Measurements from ENCODE around the gene FRS2.

The FRS2 gene

GRCh38 chr12:69431591-69432222 is 38.5 kb upstream of the FRS2 start:
- TF ChIP-seq CTCF (IDR thresholded peaks at IDR 0.05; ENCODE audit: low read length, missing control alignments), result no peak
- no peak overlapping the region for H3K4me3 ChIP-seq (replicated peaks; ENCODE audit: low read depth, low read length)
- no peak for DNase-seq (ENCODE audit: low read depth)

GRCh38 chr12:69433653-69434052 is 36.5 kb upstream of the FRS2 start:
- no peak for TF ChIP-seq CTCF (IDR thresholded peaks at IDR 0.05; ENCODE audit: low read length, missing control alignments)
- no peak overlapping the region for H3K4me3 ChIP-seq (replicated peaks; ENCODE audit: low read depth, low read length)
- no peak for DNase-seq (ENCODE audit: low read depth)

GRCh38 chr12:69435644-69436043 is 34.5 kb upstream of the FRS2 start:
- no peak overlapping the region for H3K4me3 ChIP-seq (replicated peaks; ENCODE audit: low read depth, low read length)
- DNase-seq (ENCODE audit: low read depth), result peak; percentile 59
- TF ChIP-seq CTCF (IDR thresholded peaks at IDR 0.05; ENCODE audit: low read length, missing control alignments), result no peak

- DNase-seq (ENCODE audit: low read depth), result no peak
- no peak overlapping the region for H3K4me3 ChIP-seq (replicated peaks; ENCODE audit: low read depth, low read length)
- TF ChIP-seq CTCF (IDR thresholded peaks at IDR 0.05; ENCODE audit: low read length, missing control alignments), result no peak
These were observed 33.1 kb upstream of the FRS2 start for GRCh38 chr12:69437073-69437472.

GRCh38 chr12:69438539-69438938 is 31.6 kb upstream of the FRS2 start:
- no peak for TF ChIP-seq CTCF (IDR thresholded peaks at IDR 0.05; ENCODE audit: low read length, missing control alignments)
- no peak overlapping the region for H3K4me3 ChIP-seq (replicated peaks; ENCODE audit: low read depth, low read length)
- no peak for DNase-seq (ENCODE audit: low read depth)

- no peak for TF ChIP-seq CTCF (IDR thresholded peaks at IDR 0.05; ENCODE audit: low read length, missing control alignments)
- no peak for DNase-seq (ENCODE audit: low read depth)
- H3K4me3 ChIP-seq (replicated peaks; ENCODE audit: low read depth, low read length), result no peak overlapping the region
These were observed 30.2 kb upstream of the FRS2 start for GRCh38 chr12:69440016-69440415.

- H3K4me3 ChIP-seq (replicated peaks; ENCODE audit: low read depth, low read length), result no peak overlapping the region
- no peak for TF ChIP-seq CTCF (IDR thresholded peaks at IDR 0.05; ENCODE audit: low read length, missing control alignments)
- DNase-seq (ENCODE audit: low read depth), result no peak
These were observed 29.3 kb upstream of the FRS2 start for GRCh38 chr12:69440886-69441285.

Data from fibroblast of pulmonary artery (primary cell).